HCT116 (cell line): ENCODE measurements around the gene ZNF717. TPM values are rescaled to one million over a fixed set of nuclear protein-coding genes. Genes with fewer than 3 reads are reported as not detected.

Source experiments
- ATAC-seq: fragments of 200-7000 bp; cut with Tn5 transposase; 2 replicates; pipeline ENCODE4 v1.9.1; 2020; ENCODE audit warnings: mild to moderate bottlenecking, moderate library complexity
- BruUV-seq: library from RNA; stranded (reverse); fragments of 400-500 nt; replicated peaks from 2 replicates; lab custom pipeline; 2021; lab: Mats Ljungman, UMichigan
- CTCF ChIA-PET: fragments of 300-600 bp; sonication (Branson Sonifier 250); formaldehyde crosslinking; loops from one replicate; lab custom pipeline; 2021; ENCODE audit warnings: antibody characterized with exemption; lab: Charles Lee
- POLR2A ChIA-PET: fragments of 300-600, 350-600 bp; sonication (Branson Sonifier 250); formaldehyde crosslinking; loops from one replicate; lab custom pipeline; 2021; ENCODE audit warnings: antibody characterized with exemption; lab: Charles Lee
- RAD21 ChIA-PET, 2 experiments: fragments of 300-600 bp; sonication (Branson Sonifier 250); formaldehyde crosslinking; loops; one replicate each; lab custom pipeline; 2023; ENCODE audit warnings: low total read pairs in 2 of 2; ENCODE audit not compliant: uncharacterized antibody in 2 of 2, unreplicated experiment in 2 of 2, low non-redundant PET in 1 of 2; lab: Charles Lee
- DNase-seq: peaks from one replicate; pipeline ENCODE4 v3.0.0-alpha.2; 2010; ENCODE audit warnings: low read depth, low spot score
- H2AFZ ChIP-seq: fragments of 200-600 bp; shearing (Covaris generic), sonication (generic); 2 replicates; pipeline ENCODE4 v1.6.1; 2017; ENCODE audit warnings: low read depth, mixed run types, mixed read lengths, antibody characterized with exemption, low read length; ENCODE audit not compliant: poor library complexity, severe bottlenecking
- H3K27ac ChIP-seq: 2 replicates; pipeline ENCODE4 v1.5.1; 2012; ENCODE audit warnings: low read depth, low read length
- H3K27me3 ChIP-seq: fragments of 200-600 bp; sonication (generic); 2 replicates; pipeline ENCODE4 v1.6.1; 2016; ENCODE audit warnings: mixed run types, low read length, mixed read lengths; ENCODE audit not compliant: insufficient read depth
- H3K36me3 ChIP-seq, 2 experiments: fragments of 200-500 bp in 1 of 2; fragments of 200-600 bp in 1 of 2; sonication (Bioruptor generic) in 1 of 2; sonication (generic) in 1 of 2; 2 replicates each; pipeline versions ENCODE4 v1.5.1 to v1.6.1; 2014 to 2016; ENCODE audit warnings: low read length in 2 of 2, inconsistent platforms in 1 of 2, mixed read lengths in 1 of 2, mixed run types in 1 of 2; ENCODE audit not compliant: insufficient read depth in 2 of 2, control insufficient read depth in 1 of 2
- H3K4me1 ChIP-seq, 2 experiments: fragments of 200-600 bp in 1 of 2; sonication (generic) in 1 of 2; 2 replicates each; pipeline versions ENCODE4 v1.5.1 to v1.6.1; 2012 to 2017; ENCODE audit warnings: low read length in 2 of 2, inconsistent platforms in 1 of 2, mild to moderate bottlenecking in 1 of 2, mixed read lengths in 1 of 2, mixed run types in 1 of 2, moderate library complexity in 1 of 2; ENCODE audit not compliant: insufficient read depth in 2 of 2, control insufficient read depth in 1 of 2
- H3K4me2 ChIP-seq: fragments of 200-600 bp; sonication (generic); 2 replicates; pipeline ENCODE4 v1.6.1; 2017; ENCODE audit warnings: mixed run types, low read length, mixed read lengths
- H3K4me3 ChIP-seq, 2 experiments: fragments of 200-600 bp in 1 of 2; sonication (generic) in 1 of 2; replicated peaks in 1 of 2; 2 replicates each; pipeline ENCODE4 v1.5.1; 2011 to 2016; ENCODE audit warnings: low read length in 2 of 2, control low read depth in 1 of 2, low read depth in 1 of 2, mild to moderate bottlenecking in 1 of 2, mixed read lengths in 1 of 2, mixed run types in 1 of 2
- H3K79me2 ChIP-seq: fragments of 200-600 bp; sonication (generic); 2 replicates; pipeline ENCODE4 v1.6.1; 2017; ENCODE audit warnings: mild to moderate bottlenecking, mixed run types, low read length, moderate library complexity, mixed read lengths; ENCODE audit not compliant: insufficient read depth
- H3K9ac ChIP-seq: fragments of 200-600 bp; sonication (generic); 2 replicates; pipeline ENCODE4 v1.6.1; 2016; ENCODE audit warnings: low read length, mixed read lengths
- H3K9me2 ChIP-seq: fragments of 200-600 bp; sonication (generic), shearing (Covaris generic); 2 replicates; pipeline ENCODE4 v1.6.1; 2017; ENCODE audit warnings: mixed run types, mild to moderate bottlenecking, moderate library complexity; ENCODE audit not compliant: insufficient read depth
- H3K9me3 ChIP-seq, 2 experiments: fragments of 200-500 bp in 1 of 2; fragments of 200-600 bp in 1 of 2; sonication (Bioruptor generic) in 1 of 2; sonication (generic) in 1 of 2; 2 replicates each; pipeline ENCODE4 v1.6.1; 2014 to 2017; ENCODE audit warnings: low read length in 2 of 2, mixed read lengths in 2 of 2, inconsistent platforms in 1 of 2, low read depth in 1 of 2, mild to moderate bottlenecking in 1 of 2, mixed run types in 1 of 2, moderate library complexity in 1 of 2; ENCODE audit not compliant: control insufficient read depth in 1 of 2, insufficient read depth in 1 of 2
- H4K20me1 ChIP-seq: fragments of 200-600 bp; sonication (generic), shearing (Covaris generic); 2 replicates; pipeline ENCODE4 v1.6.1; 2017; ENCODE audit warnings: mixed run types, mild to moderate bottlenecking, moderate library complexity; ENCODE audit not compliant: insufficient read depth
- CBX3 ChIP-seq: IDR thresholded peaks from 2 replicates; pipeline ENCODE4 v1.6.1; 2012; ENCODE audit warnings: low read depth
- CEBPB ChIP-seq: IDR thresholded peaks from 2 replicates; pipeline ENCODE4 v1.6.1; 2012; ENCODE audit warnings: low read depth
- EGR1 ChIP-seq: IDR thresholded peaks from 2 replicates; pipeline ENCODE4 v1.6.1; 2012; ENCODE audit warnings: low read depth
- ELF1 ChIP-seq: IDR thresholded peaks from 2 replicates; pipeline ENCODE4 v1.6.1; 2012; ENCODE audit warnings: low read depth, borderline replicate concordance
- EZH2phosphoT487 ChIP-seq: fragments of 200-600 bp; IDR thresholded peaks from 2 replicates; pipeline ENCODE4 v1.6.1; 2018; ENCODE audit warnings: antibody characterized with exemption, borderline replicate concordance
- FOSL1 ChIP-seq: IDR thresholded peaks from 2 replicates; pipeline ENCODE4 v1.6.1; 2012; ENCODE audit warnings: low read depth
- JUND ChIP-seq: IDR thresholded peaks from 2 replicates; pipeline ENCODE4 v1.6.1; 2012
- POLR2A ChIP-seq: IDR thresholded peaks from 2 replicates; pipeline ENCODE4 v1.7.0; 2011; ENCODE audit warnings: borderline replicate concordance; ENCODE audit not compliant: insufficient read depth, insufficient read length; ENCODE audit errors: extremely low read depth
- POLR2AphosphoS5 ChIP-seq: IDR thresholded peaks from 2 replicates; pipeline ENCODE4 v1.6.1; 2011; ENCODE audit warnings: mild to moderate bottlenecking, low read depth, low read length, moderate library complexity
- RAD21 ChIP-seq: IDR thresholded peaks from 2 replicates; pipeline ENCODE4 v1.6.1; 2012; ENCODE audit warnings: low read depth, mild to moderate bottlenecking
- REST ChIP-seq: IDR thresholded peaks from 2 replicates; pipeline ENCODE4 v1.6.1; 2012; ENCODE audit warnings: low read depth
- SIN3A ChIP-seq: IDR thresholded peaks from 2 replicates; pipeline ENCODE4 v1.6.1; 2012; ENCODE audit warnings: low read depth
- SRF ChIP-seq: IDR thresholded peaks from 2 replicates; pipeline ENCODE4 v1.6.1; 2012; ENCODE audit warnings: low read depth
- TCF7L2 ChIP-seq: IDR thresholded peaks from 2 replicates; pipeline ENCODE4 v1.7.0; 2011; ENCODE audit warnings: borderline replicate concordance, inconsistent platforms; ENCODE audit not compliant: insufficient read depth, insufficient read length; ENCODE audit errors: extremely low read depth
- YY1 ChIP-seq: IDR thresholded peaks from 2 replicates; pipeline ENCODE4 v1.6.1; 2011; ENCODE audit warnings: low read length, low read depth, moderate library complexity, mild to moderate bottlenecking; ENCODE audit not compliant: insufficient replicate concordance; ENCODE audit errors: extremely low read depth
- ZNF274 ChIP-seq: fragments of 200-500 bp; sonication (Bioruptor generic); IDR thresholded peaks from 2 replicates; pipeline ENCODE4 v1.6.1; 2014; ENCODE audit warnings: mild to moderate bottlenecking, low read depth, low read length, inconsistent platforms
- intact Hi-C: fragments of 100-400 bp; cut with micrococcal nuclease; formaldehyde crosslinking; loops from 2 replicates; pipeline ENCODE4 v1.10.0; 2022
- total RNA-seq: library from RNA; stranded (reverse); gene quantifications from one replicate; pipeline ENCODE4 v1.2.1, GENCODE V29; 2021; ENCODE audit not compliant: unreplicated experiment
- TF ChIP-seq, protein P1 (sequence below): IDR thresholded peaks from 2 replicates; pipeline ENCODE4 v1.6.1; 2012

Gene ZNF717
- total RNA-seq, 1 experiment from 2014 or later, result 0.12 TPM

- no TSS peak for BruUV-seq
- no peak for TF ChIP-seq YY1
- no peak for TF ChIP-seq EGR1
- peak; percentile 85 for TF ChIP-seq ZNF274
- no peaks in the 10 kb centered on the region for H3K36me3 ChIP-seq
- CTCF ChIA-PET, result no interaction called here
- H3K4me1 ChIP-seq, result no peaks in the 10 kb centered on the region
- intact Hi-C loops, result no loop called here
- POLR2A ChIA-PET, result no interaction called here
- H3K27ac ChIP-seq, result no peak overlapping the region
- H3K79me2 ChIP-seq, result no peaks in the 10 kb centered on the region
- no peaks in the 10 kb centered on the region for H3K27me3 ChIP-seq
- H3K9ac ChIP-seq, result no peak overlapping the region
- H3K9me3 ChIP-seq, result peaks cover 5 to 16% of the 10 kb centered on the region in 2 experiments; a peak in 2 of 4 replicates
- no peaks in the 10 kb centered on the region for H3K9me2 ChIP-seq
- no peak overlapping the region for H3K4me2 ChIP-seq
- no peak overlapping the region for H3K4me3 ChIP-seq
- RAD21 ChIA-PET, result no interaction called here
- no peak for ATAC-seq
- H2AFZ ChIP-seq, result no peak overlapping the region
- no peak for DNase-seq
- H4K20me1 ChIP-seq, result no peaks in the 10 kb centered on the region
These were observed 47.4 kb downstream of the ZNF717 start for GRCh38 chr3:75737831-75738493.

- no peaks in the 10 kb centered on the region for H3K36me3 ChIP-seq
- ATAC-seq (no peak), DNase-seq (no peak)
- H2AFZ ChIP-seq, result no peak overlapping the region
- no peak overlapping the region for H3K27ac ChIP-seq
- H3K9ac ChIP-seq, result no peak overlapping the region
- no peaks in the 10 kb centered on the region for H4K20me1 ChIP-seq
- intact Hi-C loops, result no loop called here
- no peak overlapping the region for H3K4me2 ChIP-seq
- H3K4me1 ChIP-seq, result no peaks in the 10 kb centered on the region
- ChIA-PET CTCF (no interaction called here), RAD21 (no interaction called here), POLR2A (no interaction called here)
- TF ChIP-seq POLR2A (no peak), YY1 (no peak), EGR1 (no peak), CBX3 (no peak), TCF7L2 (no peak), JUND (no peak), POLR2AphosphoS5 (no peak), FOSL1 (no peak), CEBPB (no peak), ELF1 (no peak), RAD21 (no peak), EZH2phosphoT487 (no peak), SIN3A (no peak), REST (no peak), SRF (no peak)
- TF ChIP-seq, protein P1, sequence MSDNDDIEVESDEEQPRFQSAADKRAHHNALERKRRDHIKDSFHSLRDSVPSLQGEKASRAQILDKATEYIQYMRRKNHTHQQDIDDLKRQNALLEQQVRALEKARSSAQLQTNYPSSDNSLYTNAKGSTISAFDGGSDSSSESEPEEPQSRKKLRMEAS, result no peak
- H3K9me2 ChIP-seq, result no peaks in the 10 kb centered on the region
- H3K9me3 ChIP-seq, result peaks cover 0 to 8% of the 10 kb centered on the region in 2 experiments; a peak in 2 of 4 replicates
- no peaks in the 10 kb centered on the region for H3K27me3 ChIP-seq
- H3K79me2 ChIP-seq, result no peaks in the 10 kb centered on the region
- no TSS peak for BruUV-seq
- H3K4me3 ChIP-seq, result no peak overlapping the region
These were observed 57.4 kb downstream of the ZNF717 start for GRCh38 chr3:75727985-75728384.
